Umbilical cord (tissue), 2 donors: ENCODE results near the gene VPS37D. TPM values are rescaled to one million over a fixed set of nuclear protein-coding genes. Genes with fewer than 3 reads are reported as not detected.
"Not testable (repeated sequence)": the region's sequence is repeated elsewhere in the genome, so short reads cannot be mapped to it uniquely, and the experiment has no call there.

ENCODE experiments used
- DNase-seq: peaks from one replicate; pipeline ENCODE4 v3.0.0-alpha.2; 2015; ENCODE audit warnings: low spot score
- total RNA-seq: library from RNA; depleted of rRNA; stranded (reverse); fragments of >200 nt; gene quantifications from one replicate; pipeline ENCODE4 v1.2.3, GENCODE V29; 2014; ENCODE audit warnings: low replicate concordance; ENCODE audit not compliant: insufficient read depth

VPS37D gene, protein sequence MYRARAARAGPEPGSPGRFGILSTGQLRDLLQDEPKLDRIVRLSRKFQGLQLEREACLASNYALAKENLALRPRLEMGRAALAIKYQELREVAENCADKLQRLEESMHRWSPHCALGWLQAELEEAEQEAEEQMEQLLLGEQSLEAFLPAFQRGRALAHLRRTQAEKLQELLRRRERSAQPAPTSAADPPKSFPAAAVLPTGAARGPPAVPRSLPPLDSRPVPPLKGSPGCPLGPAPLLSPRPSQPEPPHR
- total RNA-seq: 10.1 TPM

DNA sequence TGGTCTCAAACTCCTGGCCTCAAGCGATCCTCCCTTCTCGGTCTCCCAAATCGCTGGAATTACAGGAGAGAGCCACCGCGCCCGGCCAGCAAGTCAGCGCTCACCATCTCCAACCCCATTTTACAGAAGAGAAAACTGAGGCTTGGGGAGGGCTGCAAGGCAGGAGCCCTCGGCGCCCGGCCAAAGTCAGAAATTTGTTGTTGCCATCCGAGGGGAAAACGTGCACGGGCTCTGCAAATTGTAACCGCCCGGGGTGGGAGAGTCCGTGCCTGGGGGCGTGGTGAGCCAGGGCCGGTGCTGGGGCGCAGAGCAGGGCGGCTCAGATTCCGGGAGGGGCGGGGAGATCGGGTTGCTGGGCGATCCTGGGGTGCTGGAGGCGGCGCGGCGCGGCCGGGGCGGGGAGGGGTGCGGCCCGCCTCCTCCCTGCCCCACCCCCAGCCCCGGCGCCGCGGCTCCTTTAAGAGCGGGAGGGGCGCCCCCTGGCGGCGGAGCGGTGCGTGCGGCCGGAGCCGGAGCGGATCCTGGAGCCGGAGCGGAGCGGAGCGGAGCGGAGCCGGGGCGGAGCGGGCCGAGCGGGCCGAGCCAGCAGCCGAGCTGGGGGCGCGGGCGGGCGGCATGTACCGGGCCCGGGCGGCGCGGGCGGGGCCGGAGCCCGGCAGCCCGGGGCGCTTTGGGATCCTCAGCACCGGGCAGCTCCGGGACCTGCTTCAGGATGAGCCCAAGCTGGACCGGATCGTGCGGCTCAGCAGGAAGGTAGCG, at the start of gene VPS37D:
VPS37D (plus strand) TSS at position 488 of the 759 bp plus-strand sequence; CDS start at position 616, 128 bp downstream.
- DNase-seq: peak; percentile 94

DNA sequence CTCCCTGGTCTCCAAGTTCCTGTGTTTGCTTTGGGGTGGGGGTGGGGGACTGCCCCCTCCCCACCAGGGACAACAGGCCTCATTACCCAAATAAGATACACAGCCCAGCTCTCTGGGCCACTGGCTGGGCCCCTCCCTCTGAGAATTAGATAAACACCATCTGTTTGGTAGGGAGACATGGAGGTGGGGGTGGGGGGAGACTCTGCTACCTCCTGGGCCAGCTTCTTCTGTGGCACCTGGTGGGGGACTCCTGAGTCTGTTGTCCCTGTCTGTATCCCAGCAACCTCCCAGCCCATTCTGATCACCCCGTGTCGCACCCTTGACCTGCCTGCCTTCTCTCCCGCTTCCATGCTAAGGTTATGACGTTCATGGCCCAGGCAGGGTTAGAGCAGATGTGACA, 49.1 kb upstream of the VPS37D start:
- DNase-seq: no peak

DNA sequence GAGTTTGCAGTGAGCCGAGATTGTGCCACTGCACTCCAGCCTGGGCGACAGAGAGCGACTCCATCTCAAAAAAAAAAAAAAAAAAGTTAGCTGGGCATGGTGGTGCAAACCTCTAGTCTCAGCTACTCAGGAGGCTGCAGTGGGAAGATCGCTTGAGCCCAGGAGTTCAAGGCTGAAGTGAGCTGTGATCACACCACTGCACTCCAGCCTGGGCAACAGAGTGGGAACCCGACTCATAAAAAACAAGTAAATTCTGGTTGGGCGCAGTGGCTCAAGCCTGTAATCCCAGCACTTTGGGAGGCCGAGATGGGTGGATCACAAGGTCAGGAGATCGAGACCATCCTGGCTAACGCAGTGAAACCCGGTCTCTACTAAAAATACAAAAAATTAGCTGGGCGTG, 48.2 kb upstream of the VPS37D start:
- not testable (repeated sequence) for DNase-seq

DNA sequence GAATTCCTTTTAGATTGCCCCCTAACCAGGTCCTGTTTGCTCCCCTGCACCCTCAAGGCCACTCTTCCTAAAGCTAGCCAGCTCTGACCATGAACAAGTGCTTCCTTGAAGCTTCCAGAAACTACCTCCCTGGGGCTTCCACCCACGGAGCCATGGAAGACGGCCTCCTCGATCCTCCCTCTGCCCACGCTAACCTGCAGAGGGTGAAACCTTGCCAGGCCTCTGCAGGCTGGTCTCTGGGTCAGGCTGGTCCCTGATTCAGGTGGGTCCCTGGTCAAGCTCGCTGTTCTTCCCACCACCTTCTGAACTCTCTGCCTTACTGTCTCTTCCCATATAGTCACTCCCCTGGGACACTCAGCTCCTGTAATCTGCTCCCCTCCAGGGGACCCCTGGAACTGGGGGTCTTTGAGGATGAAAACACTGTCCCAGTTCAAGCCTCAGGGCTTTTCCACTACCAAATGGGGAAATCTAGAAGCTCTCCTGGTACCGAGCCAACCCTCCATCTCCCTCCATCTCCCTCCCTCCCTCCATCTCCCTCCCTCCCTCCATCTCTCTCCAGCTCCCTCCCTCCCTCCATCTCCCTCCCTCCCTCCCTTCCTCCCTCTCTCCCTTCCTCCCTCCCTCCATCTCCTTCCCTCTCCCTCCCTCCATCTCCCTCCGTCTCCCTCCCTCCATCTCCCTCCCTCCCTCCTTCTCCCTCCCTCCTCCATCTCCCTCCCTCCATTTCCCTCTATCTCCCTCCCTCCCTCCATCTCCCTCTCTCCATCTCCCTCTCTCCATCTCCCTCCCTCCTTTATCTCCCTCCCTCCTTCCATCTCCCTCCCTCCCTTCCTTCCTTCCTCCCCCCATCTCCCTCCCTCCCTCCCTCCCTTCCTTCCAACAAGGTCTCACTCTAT, 46.2 kb upstream of the VPS37D start:
- DNase-seq: no peak

DNA sequence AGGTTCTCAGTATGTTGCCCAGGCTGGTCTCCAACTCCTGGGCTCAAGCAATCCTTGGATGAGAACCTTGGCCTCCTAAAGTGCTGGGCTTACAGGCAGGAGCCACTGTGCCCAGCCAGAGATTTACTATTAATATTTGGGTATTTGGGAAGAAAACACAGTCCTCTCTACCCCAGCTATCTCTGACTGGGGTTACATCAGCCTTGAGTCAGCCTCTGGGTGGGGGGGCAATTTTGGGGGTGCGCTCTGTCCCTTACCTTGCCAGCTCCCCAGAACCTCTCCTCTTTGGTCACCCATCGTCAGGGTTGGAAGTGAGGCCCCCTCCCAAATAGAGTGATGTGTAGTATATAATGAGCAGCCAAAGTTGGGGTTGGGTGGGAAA, 45.1 kb upstream of the VPS37D start:
- no peak for DNase-seq

DNA sequence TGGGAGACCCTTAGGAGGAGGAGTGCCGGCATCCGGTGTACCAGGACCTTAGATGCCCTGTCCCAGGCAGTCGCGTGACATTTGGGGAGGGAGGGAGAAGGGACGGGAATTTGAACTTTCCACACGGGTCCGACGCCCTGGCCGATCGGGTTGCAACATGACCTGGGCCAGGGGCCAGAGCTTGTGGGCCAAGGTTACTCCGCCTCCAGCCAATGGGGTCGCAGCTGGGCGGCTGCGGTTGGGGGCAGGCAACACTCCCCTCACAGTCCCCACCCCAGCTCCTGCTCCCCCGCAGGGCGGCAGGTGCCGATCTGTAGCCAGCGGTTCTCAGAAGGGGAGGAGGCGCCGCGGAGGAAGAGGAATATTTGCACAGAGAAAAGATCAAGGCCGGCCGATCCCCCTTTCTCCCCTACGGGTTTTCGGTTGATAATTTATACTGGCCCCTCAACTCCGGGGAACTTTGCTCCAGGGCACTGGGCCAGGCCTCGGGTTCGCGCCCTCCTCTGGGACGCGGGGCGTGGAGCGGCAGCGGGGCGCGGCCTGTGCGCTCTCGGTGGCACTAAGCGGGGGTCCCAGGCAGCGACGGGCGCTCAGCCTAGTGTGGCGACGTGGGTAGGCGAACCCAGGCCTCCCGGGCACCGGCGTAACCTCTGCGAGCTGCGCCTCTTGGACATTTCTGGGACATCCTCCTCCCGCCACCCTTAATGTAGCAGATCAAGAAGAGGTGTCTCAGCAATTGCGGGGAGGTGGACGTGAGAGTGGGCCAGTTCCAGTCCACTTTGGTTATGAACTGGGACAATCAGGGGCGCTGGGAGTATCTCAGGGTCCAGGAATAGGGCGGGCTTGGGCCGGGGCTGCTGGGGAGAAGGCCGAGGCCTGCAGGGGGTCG, 44.5 kb upstream of the VPS37D start:
- DNase-seq: no peak

DNA sequence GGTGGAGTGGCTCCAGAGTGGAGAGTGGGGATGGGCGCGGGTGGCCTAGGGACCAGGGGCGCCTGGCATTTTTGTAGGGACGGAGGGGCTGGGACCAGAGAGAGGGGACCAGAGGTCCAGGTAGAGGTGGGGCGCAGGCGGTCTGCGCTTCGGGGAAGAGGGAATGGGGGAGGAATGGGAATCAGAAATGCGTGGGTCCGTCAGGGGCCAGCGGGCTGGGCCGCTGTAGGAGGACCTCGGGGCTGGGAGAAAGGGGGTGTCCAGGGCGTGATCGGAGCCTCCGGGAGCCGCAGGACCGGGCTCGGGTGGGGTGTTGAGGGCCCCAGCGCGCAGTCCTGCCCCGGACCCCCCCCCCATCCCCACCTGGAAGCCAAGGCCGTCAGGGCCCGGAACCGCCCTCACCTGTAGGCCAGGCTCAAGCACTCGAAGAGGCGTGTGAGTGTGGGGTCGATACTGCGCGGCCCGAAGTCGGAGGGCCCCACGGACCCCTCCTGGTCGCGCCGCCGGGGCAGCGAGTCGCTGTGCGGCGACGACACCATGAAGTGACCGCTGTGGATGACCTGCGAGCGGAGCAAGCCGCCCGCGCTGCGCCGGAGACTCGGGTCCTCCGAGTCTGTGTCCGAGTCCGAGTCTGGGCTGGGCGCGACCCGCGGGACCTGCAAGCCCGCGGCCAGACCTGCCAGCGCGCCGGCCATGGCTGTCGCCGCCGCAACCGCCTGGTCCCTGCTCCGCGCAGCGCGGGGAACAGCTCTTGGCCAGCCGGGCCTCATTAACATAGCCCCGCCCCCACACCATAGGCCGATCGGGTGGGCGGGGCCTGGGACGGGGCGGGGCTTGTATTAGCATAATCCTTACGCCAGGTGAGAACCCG, 43.6 kb upstream of the VPS37D start, which contains the start of gene MLXIPL:
MLXIPL (minus strand) TSS at position 725 of the 871 bp plus-strand sequence; CDS start at position 695, 30 bp downstream.
- peak; percentile 31 for DNase-seq

DNA sequence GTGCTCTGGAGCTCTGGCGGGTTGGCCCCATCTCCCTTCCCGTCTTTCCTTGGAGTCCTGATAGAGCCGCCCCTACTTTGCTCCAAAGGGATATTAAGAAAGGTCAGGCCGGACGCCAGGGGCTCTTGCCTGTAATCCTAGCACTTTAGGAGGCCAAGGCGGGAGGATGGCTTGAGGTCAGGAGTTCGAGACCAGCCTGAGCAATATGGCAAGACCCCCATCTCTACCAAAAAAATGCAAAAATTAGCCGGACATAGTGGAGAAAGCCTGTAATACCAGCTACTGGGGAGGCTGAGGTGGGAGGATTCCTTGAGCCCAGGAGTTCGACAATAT, 43.0 kb upstream of the VPS37D start:
- DNase-seq: no peak

DNA sequence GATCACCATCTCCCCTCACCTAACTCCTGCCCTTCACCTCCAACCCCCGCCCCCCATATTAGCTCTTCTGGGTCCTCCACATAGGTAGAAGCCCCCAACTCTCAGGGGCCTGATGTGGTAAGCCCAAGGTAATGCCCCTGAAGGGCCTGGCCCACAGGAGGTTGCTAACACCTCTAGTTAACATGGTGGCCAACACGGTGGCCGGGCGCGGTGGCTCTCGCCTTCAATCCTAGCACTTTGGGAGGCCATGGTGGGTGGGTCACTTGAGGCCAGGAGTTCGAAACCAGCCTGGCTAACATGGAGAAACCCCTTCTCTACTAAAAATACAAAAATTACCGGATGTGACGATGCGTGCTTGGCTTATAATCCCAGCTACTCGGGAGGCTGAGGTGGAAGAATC, 42.4 kb upstream of the VPS37D start:
- DNase-seq: no peak

DNA sequence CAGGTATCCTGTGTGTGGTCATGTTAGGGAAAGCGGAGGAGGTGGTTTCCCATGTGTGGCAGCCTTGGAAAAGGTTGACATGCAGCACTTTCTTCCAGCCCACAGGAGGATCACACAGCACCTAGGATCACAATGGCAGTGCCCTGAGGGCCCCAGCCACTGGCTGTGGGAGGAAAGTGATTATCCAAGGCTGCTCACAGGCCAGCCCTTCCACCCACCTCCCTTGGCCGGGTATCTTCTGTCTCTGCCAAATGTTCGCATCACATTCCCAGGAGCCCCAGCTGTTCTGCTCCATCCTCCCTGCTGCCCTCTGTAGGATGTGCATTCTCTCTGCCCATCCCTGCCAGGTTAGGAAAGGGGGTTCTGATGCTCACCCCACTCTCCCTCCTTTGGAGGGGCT, 40.8 kb upstream of the VPS37D start:
- no peak for DNase-seq

DNA sequence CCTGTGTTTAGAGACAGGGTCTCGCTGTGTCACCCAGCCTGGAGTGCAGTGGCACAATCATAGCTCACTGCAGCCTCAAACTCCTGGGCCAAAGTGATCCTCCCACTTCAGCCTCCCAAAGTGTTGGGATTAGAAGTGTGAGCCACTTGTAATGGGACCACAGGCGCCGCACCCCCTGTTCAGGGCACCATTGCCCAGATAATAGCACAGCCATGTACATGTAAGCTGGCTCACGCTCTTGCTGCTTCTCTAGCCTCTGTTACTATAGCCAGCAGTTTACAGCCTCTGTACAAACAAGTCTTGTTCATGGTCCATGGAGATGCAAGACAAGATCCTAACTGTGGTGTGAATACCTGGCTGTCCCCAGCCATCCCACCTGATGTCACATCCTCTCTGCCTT, 39.1 kb upstream of the VPS37D start:
- no peak for DNase-seq

DNA sequence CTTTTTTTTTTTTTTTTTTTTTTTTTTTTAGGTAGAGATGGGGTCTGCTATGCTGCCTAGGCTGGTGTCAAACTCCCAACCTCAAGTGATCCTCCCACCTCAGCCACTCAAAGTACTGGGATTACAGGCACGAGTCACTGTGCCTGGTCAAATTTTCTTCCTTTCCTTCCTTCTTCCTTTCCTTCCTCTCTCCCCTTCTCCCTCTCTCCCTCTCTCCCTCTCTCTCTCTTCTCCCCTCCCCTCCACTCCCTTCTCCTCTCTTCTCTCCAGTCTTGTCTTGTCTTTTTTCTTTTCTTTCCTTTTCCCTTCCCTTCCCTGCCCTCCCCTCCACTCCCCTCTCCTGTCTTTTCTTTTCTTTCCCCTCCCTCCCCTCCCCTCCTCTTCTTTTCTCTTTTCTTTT, 36.1 kb upstream of the VPS37D start:
- no peak for DNase-seq

DNA sequence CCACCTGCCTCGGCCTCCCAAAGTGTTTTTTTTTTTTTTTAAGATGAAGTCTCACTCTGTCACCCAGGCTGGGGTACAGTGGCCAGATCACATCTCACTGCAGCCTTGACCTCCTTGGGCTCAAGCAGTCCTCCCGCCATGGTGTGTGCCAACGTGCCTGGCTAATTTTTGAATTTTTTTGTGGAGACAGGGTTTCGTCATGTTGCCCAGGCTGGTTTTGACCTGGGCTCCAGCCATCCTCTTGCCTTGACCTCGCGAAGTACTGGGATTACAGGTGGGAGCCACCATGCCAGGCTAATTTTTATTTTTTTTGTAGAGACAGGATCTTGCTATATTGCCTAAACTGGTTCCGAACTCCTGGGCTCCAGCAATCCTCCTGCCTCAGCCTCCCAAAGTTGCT, 34.3 kb upstream of the VPS37D start:
- DNase-seq: no peak

DNA sequence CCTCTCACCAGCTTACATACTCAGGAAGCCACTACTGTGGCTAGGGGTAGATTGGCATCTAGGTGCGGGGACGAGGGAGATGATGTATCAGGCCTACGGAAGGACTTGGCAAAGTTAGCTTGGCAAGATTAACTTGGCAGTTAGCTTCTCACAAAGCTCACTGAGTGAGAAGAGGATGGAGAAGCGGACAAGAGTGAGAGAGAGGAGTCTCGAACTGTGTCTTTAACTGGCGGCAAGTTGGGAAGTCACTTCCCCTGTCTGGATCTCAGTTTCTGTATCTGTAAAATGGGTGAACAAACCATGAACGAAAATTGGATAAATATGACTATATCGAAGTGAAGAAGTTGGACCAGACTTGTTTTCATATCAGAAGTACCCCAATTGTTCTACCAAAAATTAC, 33.8 kb upstream of the VPS37D start:
- DNase-seq: no peak

DNA sequence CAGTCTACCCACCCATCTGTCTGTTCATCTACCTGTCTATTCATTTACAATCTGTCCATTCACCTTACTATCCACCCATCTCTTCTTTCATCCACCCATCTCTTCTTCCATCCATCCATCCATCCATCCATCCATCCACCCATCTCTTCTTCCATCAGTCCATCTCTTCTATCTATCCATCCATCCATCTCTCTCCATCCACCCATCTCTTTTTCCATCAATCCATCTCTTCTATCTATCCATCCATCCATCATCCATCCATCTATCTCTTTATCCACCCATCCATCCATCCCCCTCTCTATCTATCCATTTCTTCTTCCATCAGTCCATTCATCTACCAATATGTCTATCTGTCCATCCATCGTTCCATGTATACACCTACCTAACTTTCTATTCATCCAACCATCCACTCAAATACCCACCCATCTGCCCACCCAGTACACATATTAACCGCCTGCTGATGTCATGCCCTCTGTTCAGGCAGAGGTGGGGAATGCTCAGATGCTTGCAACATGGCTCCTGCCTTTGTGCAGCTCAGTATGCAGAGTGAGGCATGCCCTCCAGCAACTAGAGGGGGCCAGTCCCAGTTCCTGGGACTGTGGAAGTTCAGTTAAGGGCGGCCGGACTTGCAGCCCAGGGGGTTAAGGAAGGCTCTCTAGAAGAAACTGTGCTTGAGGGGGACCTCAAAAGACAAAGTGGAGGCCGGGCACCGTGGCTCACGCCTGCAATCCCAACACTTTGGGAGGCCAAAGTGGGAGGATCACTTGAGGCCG, 32.0 kb upstream of the VPS37D start:
- no peak for DNase-seq

DNA sequence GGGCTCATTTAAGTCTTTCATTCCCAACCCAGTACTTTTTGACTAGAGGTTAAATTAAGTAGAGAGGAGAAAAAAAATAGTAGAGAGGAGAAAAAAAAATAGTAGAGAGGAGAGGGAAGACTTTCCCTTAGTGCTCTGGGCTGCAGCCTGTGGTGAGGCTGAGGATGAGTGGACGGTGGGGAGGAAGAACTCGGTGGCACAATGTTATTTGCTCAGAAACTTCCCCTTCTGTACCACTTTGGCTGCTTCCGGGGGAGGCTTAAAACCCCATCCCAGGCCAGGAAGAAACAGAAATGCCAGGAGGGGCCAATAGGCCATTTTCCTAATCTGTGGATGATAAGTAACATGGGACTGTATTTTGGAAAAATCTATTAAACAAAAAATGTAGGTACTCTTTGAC, 28.7 kb upstream of the VPS37D start:
- no peak for DNase-seq

DNA sequence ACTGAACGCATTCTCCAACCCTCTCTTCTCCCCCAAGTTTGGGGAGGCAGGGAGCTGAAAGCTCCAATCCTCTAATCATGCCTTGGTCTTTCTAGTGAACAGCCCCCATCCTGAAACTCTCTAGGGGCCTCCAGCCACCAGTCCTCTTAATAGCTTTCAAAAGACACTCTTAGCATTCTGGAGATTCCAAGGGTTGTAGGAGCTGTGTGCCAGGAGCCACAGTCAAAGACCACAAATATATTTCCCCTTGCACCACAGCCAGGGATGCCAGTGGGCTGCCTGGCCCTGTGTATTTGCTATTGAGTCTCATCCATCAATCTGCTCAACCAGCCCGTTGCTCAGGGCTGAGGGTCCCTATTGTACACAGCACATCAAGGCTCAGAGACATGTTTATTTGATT, 24.8 kb upstream of the VPS37D start:
- no peak for DNase-seq

DNA sequence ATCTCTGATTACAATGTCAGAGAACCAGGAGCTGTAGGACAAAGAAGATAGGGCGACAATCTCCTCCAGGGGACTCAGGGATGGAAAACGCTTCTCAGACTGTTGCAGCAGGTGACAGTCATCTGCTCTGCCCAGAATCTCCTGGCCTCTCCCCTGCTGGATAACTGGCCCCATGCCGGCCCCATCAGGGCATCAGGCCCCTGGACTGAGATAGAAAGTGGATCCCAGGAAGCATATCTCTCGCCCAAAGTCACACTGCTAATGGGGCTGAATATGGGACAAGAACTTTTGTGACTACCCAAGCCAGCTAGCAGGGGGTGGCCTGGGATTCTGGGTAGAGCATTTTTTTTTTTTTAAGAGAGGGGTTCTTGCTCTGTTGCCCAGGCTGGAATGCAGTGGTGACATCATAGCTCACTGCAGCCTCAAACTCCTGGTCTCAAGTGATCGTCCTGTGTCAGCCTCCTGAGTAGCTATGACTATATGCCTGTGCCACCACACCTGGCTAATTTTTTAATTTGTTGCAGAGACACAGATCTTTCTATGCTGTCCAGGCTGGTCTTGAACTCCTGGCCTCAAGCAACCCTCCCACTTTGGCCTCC, 22.8 kb upstream of the VPS37D start:
- no peak for DNase-seq

DNA sequence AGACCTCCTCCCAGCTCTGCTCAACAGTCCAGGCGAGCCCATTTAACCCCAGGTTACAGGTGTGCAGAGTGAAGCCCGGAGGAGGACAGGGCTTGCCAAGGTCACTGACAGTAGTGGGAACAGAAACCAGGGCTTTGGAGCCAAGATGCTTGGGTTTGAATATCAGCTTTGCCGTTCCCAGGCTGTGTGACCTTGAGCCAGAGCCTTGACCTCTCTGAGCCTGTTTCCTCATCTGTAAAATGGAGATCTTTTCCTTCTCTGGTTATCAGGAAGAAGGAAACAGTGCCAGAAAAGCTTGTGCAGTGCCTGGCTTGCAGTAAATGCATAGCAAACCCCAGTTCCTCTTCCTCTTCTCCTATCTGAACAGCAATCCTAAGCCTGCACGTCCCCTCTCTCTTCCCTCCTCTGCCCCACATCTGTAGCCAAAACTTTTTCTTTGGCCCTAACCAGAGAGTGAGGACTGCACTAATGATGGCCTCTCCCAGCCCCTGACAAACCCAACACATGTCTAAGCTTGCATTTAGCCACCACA, 21.9 kb upstream of the VPS37D start:
- no peak for DNase-seq
